IPS DF 19.7 (cell line): ENCODE measurements around the gene MAPKAP1.

Experiments
- DNase-seq: peaks from one replicate; pipeline ENCODE4 v3.0.0-alpha.2; 2013; ENCODE audit warnings: low read depth, low spot score

The MAPKAP1 gene

GRCh38 chr9:125515281-125515680, 191.7 kb downstream of the MAPKAP1 start:
- no peak for DNase-seq

GRCh38 chr9:125514468-125514867, 192.5 kb downstream of the MAPKAP1 start:
- no peak for DNase-seq

GRCh38 chr9:125513668-125514413, 193.2 kb downstream of the MAPKAP1 start:
- DNase-seq = no peak

GRCh38 chr9:125513303-125513667, 193.7 kb downstream of the MAPKAP1 start:
- DNase-seq = no peak

- no peak for DNase-seq
These were observed 195.0 kb downstream of the MAPKAP1 start for GRCh38 chr9:125511789-125512660.

- no peak for DNase-seq
These were observed 196.0 kb downstream of the MAPKAP1 start for GRCh38 chr9:125510980-125511379.

- no peak for DNase-seq
These were observed 197.5 kb downstream of the MAPKAP1 start for GRCh38 chr9:125509476-125509875.

GRCh38 chr9:125508249-125508648, 198.8 kb downstream of the MAPKAP1 start:
- no peak for DNase-seq

- no peak for DNase-seq
These were observed 199.8 kb downstream of the MAPKAP1 start for GRCh38 chr9:125507226-125507625.

- DNase-seq = no peak
These were observed 201.0 kb downstream of the MAPKAP1 start for GRCh38 chr9:125505988-125506438.

GRCh38 chr9:125504616-125505015, 202.4 kb downstream of the MAPKAP1 start:
- DNase-seq = no peak

- DNase-seq = no peak
These were observed 209.1 kb downstream of the MAPKAP1 start for GRCh38 chr9:125497906-125498305.

- no peak for DNase-seq
These were observed 209.5 kb downstream of the MAPKAP1 start for GRCh38 chr9:125497478-125497877.

GRCh38 chr9:125496313-125496834, 210.6 kb downstream of the MAPKAP1 start:
- DNase-seq = no peak

GRCh38 chr9:125495172-125496119, 211.6 kb downstream of the MAPKAP1 start:
- no peak for DNase-seq

GRCh38 chr9:125494653-125494915, 212.4 kb downstream of the MAPKAP1 start:
- no peak for DNase-seq

- no peak for DNase-seq
These were observed 212.9 kb downstream of the MAPKAP1 start for GRCh38 chr9:125493881-125494652.

- DNase-seq = no peak
These were observed 213.6 kb downstream of the MAPKAP1 start for GRCh38 chr9:125493384-125493783.

GRCh38 chr9:125492719-125493118, 214.3 kb downstream of the MAPKAP1 start:
- DNase-seq = no peak

GRCh38 chr9:125487842-125488241, 219.2 kb downstream of the MAPKAP1 start:
- no peak for DNase-seq

- no peak for DNase-seq
These were observed 220.4 kb downstream of the MAPKAP1 start for GRCh38 chr9:125486576-125486975.
